ENCODE results near the gene PTRHD1. TPM values are rescaled to one million over a fixed set of nuclear protein-coding genes. Genes with fewer than 3 reads are reported as not detected.

The PTRHD1 gene
- total and polyA plus RNA-seq, 2 of the 8 experiments (the other 6 are each of a cell fraction or from before 2014, with no cell fraction given), result 46.2 to 91.9 TPM

GRCh38 chr2:24771764-24772586 is 21.2 kb downstream of the PTRHD1 start (continued):
- TF ChIP-seq TAF1 (IDR thresholded peaks at IDR 0.05; ENCODE audit: low read depth, low read length), result no peak
- TF ChIP-seq SAP30 (IDR thresholded peaks at IDR 0.05; ENCODE audit: insufficient read depth, insufficient replicate concordance, low read length), result no peak
- no peak for TF ChIP-seq TCF12 (IDR thresholded peaks at IDR 0.05; ENCODE audit: low read depth, low read length)
- TF ChIP-seq, protein P1, sequence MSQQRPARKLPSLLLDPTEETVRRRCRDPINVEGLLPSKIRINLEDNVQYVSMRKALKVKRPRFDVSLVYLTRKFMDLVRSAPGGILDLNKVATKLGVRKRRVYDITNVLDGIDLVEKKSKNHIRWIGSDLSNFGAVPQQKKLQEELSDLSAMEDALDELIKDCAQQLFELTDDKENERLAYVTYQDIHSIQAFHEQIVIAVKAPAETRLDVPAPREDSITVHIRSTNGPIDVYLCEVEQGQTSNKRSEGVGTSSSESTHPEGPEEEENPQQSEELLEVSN (IDR thresholded peaks at IDR 0.05), result no peak
- no peak for TF ChIP-seq CBX5 (IDR thresholded peaks at IDR 0.05; ENCODE audit: low read depth, low read length)
- TF ChIP-seq SP1 (IDR thresholded peaks at IDR 0.05; ENCODE audit: low read depth, low read length), result no peak
- TF ChIP-seq POLR2AphosphoS5 (IDR thresholded peaks at IDR 0.05; ENCODE audit: low read depth, low read length), result no peak
- TF ChIP-seq SIN3A (conservative IDR thresholded peaks at IDR 0.05 in 1 of 2, IDR thresholded peaks at IDR 0.05 in 1 of 2; ENCODE audit: low read depth in 1 of 2, low read length in 2 of 2), result no peak
- TF ChIP-seq RBBP5 (IDR thresholded peaks at IDR 0.05; ENCODE audit: borderline replicate concordance, low read depth, low read length), result no peak
